ENCODE results near the gene CAMK2B.

CAMK2B gene

GRCh38 chr7:44367475-44368043, 42.2 kb upstream of the CAMK2B start:
- no peak overlapping the region for H3K4me3 ChIP-seq (ENCODE audit: control insufficient read depth, low read depth, low read length)
- no peak for TF ChIP-seq CTCF (conservative IDR thresholded peaks at IDR 0.05; ENCODE audit: control insufficient read depth, insufficient read depth, low read depth, low read length)
- no peak for DNase-seq (ENCODE audit: low read depth)

DNA sequence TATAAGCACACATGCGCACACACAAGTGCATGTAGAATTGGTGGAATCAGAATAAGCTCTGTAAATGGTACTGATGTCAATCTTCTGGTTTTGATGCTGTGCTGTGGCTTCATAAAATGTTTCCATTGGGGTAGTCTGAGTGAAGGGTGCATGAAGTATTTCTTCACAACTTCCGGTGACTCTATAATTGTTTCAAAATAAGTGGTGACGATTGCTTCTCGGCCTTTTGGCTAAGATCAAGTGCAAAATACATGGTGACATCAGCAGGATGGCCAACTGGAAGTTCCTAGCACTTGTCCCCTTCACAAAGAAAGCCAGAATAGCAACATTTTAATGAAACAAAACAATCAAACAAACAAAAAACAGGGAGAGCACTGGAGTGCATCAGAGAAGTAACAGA, 41.6 kb upstream of the CAMK2B start:
- no peak overlapping the region for H3K4me3 ChIP-seq (ENCODE audit: control insufficient read depth, low read depth, low read length)
- DNase-seq (ENCODE audit: low read depth), result no peak
- no peak for TF ChIP-seq CTCF (conservative IDR thresholded peaks at IDR 0.05; ENCODE audit: control insufficient read depth, insufficient read depth, low read depth, low read length)

GRCh38 chr7:44353668-44354067, 28.3 kb upstream of the CAMK2B start:
- no peak for TF ChIP-seq CTCF (conservative IDR thresholded peaks at IDR 0.05; ENCODE audit: control insufficient read depth, insufficient read depth, low read depth, low read length)
- H3K4me3 ChIP-seq (ENCODE audit: control insufficient read depth, low read depth, low read length), result no peak overlapping the region
- DNase-seq (ENCODE audit: low read depth), result no peak

DNA sequence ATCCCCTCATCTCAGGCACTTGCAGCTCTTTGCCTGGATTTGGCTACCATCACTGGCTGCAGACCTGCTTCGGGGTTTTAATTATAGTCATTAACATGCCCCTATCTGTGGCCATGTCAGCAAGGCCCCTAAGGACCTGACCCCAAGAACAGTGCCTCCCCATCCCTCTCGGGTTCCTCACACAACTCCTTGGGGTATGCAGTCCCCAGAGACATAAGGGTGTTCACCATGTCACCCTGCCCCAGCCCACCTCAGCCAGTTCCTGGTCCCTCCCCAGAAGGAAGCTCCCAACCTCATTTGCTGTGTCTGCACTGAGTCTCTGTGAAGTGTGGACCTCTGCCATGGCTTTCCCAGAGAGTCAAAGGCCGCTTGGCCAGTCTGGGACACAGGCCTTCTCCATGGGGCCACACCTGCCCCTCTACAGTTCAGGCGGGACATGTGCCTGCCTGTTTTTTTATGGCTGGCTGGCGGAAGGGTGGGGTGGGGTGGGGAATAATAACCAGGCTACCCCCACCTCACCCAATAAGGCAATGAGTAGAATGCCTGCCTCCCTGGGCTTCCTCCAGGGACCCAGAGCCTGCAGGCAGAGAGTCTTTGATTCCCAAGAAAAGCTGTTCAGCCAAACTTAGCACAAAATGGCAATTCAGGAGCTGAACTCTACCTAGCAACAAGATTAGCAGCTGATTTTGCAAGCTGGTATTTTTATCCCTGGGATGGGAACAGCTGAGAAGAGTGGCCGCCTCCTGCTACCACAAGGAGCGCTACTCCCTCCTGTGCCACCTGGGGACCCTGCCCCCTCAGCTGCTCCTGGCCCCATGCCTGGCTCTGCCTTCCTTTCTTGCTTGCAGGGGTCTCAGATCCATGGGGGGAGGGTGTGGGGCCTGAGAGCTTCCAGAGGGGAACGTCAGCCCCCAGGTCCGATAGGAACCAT, 23.7 kb upstream of the CAMK2B start:
- no peak for TF ChIP-seq CTCF (conservative IDR thresholded peaks at IDR 0.05; ENCODE audit: control insufficient read depth, insufficient read depth, low read depth, low read length)
- no peak for DNase-seq (ENCODE audit: low read depth)

DNA sequence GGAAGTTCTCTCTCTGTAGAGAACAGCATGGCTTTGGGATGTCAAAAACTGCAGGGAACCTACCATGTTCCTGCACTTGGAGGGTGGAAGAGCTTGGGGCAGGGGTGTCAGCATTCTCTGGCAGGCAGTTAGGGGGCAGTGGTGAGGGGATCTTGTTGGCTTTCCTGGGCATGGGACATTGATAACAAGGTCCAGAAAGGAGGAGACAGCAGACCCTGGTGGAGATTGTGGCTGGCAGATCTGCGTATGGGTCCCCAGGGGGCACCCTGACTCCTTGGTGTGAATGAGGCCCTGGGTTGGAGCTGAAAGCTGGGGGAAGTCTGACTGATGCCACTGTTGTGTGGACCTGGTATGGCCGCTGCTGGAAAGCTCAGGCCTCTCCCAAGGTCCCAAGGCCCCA, 22.9 kb upstream of the CAMK2B start:
- peak; percentile 40 for DNase-seq (ENCODE audit: low read depth)

More for the DNA sequence above, 23.7 kb upstream of the CAMK2B start:
- no peak overlapping the region for H3K4me3 ChIP-seq (ENCODE audit: control insufficient read depth, low read depth, low read length)

GRCh38 chr7:44347546-44348114, 22.2 kb upstream of the CAMK2B start:
- no peak for TF ChIP-seq CTCF (conservative IDR thresholded peaks at IDR 0.05; ENCODE audit: control insufficient read depth, insufficient read depth, low read depth, low read length)
- no peak for DNase-seq (ENCODE audit: low read depth)
- no peak overlapping the region for H3K4me3 ChIP-seq (ENCODE audit: control insufficient read depth, low read depth, low read length)

More for the DNA sequence above, 22.9 kb upstream of the CAMK2B start:
- H3K4me3 ChIP-seq (ENCODE audit: control insufficient read depth, low read depth, low read length), result no peak overlapping the region
- TF ChIP-seq CTCF (conservative IDR thresholded peaks at IDR 0.05; ENCODE audit: control insufficient read depth, insufficient read depth, low read depth, low read length), result peak; percentile 47

Measured in fibroblast of mammary gland (primary cell).